HG02840 (cell line): Measurements from ENCODE around the gene TXNDC16.
"Not testable (repeated sequence)": the region's sequence is repeated elsewhere in the genome, so short reads cannot be mapped to it uniquely, and the experiment has no call there.

Experiments used
- ATAC-seq: cut with Tn5 transposase; IDR thresholded peaks from one replicate; pipeline ENCODE4 v1.9.1; 2021; ENCODE audit warnings: mild to moderate bottlenecking, moderate library complexity, moderate number of reproducible peaks; ENCODE audit not compliant: unreplicated experiment, low FRiP score

The TXNDC16 gene

GRCh38 chr14:52552063-52552988, at the start of gene TXNDC16, which contains the start of gene GPR137C:
TXNDC16 (minus strand) TSS chr14:52552505; CDS start chr14:52543557, 8,948 bp downstream.
GPR137C (plus strand) TSS chr14:52552836; CDS start chr14:52553148, 312 bp downstream.
- peak; percentile 96 for ATAC-seq

DNA sequence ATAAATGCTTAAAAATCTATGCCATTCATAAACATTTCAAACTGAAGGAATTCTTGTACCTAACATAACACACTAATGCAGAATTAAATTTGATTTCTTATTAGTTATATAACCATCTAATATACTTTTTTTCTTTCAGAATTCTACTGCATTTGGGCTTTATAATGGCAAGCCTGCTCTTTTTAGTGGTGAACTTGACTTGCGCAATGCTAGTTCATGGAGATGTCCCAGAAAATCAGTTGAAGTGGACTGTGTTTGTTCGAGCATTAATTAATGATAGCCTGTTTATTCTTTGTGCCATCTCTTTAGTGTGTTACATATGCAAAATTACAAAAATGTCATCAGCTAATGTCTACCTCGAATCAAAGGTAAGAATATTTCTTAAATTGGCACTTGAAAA, 47.7 kb upstream of the TXNDC16 start:
- ATAC-seq: no peak

DNA sequence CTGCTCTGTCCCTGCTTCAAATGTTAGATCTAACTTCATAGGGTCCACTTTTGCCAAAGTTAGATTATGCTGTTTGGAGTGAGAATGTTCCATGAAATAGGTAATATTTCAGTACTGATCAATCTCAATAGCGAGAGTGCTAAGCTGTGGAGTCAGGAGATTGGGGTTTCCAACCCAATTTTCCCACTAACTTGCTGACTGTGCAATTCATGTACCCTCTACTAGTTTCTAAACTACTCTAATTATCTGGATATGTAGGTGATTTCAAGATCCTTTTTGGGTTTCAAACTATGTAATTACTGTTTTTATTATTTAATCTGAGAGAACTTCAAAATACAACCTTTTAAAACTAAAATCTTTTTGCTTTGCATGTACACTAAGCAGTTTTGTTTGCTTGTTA, 46.3 kb upstream of the TXNDC16 start:
- ATAC-seq: no peak

- ATAC-seq: no peak
Observed at GRCh38 chr14:52596861-52597260, 44.6 kb upstream of the TXNDC16 start.

DNA sequence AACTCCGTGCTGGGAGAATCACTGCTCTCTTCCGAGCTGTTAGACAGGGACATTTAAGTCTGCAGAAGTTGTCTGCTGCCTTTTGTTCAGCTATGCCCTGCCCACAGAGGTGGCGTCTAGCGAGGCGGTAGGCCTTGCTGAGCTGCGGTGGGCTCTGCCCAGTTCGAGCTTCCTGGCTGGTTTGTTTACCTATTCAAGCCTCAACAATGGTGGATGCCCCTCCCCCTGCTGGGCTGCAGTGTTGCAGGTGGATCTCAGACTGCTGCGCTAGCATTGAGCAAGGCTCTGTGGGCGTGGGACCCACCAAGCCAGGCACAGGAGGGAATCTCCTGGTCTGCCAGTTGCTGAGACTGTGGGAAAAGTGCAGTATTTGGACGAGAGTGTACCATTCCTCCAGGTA, 44.0 kb upstream of the TXNDC16 start:
- ATAC-seq: no peak

DNA sequence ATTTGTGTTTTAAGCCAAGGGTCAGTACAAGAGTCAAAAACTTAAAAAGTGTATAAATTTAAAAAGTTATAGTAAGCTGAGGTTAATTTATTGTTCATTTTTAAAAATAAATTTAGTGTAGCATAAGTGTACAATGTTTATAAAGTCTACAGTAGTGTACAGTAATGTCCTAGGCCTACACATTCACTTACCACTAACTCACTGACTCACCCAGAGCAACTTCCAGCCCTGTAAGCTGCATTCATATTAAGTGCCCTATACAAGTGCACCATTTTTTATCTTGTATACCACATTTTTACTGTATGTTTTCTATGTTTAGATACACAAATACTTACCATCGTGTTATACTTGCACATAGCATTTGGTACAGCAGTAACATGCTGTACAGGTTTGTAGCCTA, 38.0 kb upstream of the TXNDC16 start:
- ATAC-seq: no peak

DNA sequence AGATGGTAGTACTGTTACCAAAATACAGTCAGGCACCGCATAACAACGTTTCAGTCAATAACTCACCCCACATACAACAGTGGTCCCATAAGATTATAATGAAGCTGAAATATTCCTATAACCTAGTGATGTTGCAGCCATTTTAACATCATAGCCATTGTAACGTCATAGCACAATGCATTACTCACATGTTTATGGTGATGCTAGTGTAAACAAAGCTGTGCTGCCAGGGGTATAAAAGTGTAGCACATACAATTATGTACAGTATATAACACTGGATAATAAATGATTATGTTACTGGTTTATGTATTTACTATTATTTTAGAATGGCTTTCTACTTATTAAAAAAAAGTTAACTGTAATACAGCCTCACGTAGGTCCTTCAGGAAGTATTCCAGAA, 37.3 kb upstream of the TXNDC16 start:
- ATAC-seq: no peak

DNA sequence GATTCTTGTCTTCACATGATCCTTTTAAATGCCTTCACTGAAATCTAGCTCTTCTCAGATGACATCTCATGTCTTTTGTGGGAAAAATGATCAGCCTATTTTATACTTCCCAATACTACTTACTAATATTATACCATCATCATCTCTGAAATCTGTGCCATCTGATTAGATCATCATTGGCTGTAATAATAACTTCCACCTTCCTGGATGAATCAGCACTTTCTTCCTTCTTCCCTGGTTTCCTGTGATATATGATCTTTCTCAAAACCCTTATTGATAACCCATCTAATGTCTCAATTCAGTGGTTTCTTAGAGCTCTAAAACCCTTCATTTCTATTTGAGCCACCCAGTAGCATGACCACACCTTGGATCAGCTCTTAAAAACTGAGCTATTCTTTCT, 31.2 kb upstream of the TXNDC16 start:
- no peak for ATAC-seq

GRCh38 chr14:52575858-52576257, 23.6 kb upstream of the TXNDC16 start:
- ATAC-seq: no peak

DNA sequence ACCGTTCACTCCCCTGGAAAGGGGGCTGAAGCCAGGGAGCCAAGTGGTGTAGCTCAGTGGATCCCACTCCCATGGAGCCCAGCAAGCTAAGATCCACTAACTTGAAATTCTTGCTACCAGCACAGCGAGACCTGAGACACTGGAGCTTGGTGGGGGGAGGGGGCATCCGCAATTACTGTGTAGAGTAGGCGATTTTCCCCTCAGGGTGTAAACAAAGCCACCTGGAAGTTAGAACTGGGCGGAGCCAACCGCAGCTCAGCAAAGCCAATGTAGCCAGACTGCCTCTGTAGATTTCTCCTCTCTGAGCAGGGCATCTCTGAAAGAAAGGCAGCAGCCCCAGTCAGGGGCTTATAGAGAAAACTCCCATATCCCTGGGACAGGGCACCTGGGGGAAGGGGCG, 16.1 kb upstream of the TXNDC16 start:
- not testable (repeated sequence) for ATAC-seq

DNA sequence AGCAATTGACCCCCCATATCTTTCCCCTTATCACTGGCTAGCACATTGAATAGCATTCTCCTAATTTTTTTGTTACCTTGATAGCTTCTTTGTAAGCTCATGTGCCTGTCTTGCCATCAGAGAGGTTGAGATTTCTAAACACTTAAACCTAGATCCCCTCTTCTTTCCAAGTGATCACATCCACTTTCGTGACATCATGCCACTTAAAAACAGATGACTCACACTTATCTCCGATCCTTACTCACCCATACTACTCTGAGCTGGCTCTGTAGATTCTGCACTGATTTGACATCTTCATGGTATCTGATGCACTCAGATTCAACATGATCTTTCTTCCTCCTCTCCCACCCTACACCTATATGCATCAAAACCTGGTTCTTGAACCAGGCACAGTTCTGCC, 10.8 kb upstream of the TXNDC16 start:
- no peak for ATAC-seq

DNA sequence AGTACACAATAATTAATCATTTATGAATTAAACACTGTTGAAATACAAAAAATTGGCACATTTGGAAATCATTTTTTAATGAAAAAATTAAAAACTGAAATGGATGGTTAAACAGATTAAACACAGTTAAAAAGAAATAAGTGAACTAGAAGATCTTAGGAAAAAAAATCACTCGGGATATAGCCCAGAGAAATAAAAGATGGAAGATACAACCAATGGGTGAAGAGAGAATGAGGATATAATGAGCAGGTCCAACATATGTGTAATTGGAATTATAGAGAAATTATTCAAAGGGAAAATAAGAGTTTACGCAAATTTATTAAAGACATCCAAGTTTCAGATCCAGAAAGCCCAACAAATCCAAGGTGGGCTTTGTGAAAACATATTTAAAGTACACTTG, 6.4 kb upstream of the TXNDC16 start:
- no peak for ATAC-seq

- ATAC-seq: no peak
Observed at GRCh38 chr14:52553671-52554575, 1.6 kb upstream of the TXNDC16 start.

GRCh38 chr14:52553002-52553670, 831 bp upstream of the TXNDC16 start:
- peak; percentile 20 for ATAC-seq

DNA sequence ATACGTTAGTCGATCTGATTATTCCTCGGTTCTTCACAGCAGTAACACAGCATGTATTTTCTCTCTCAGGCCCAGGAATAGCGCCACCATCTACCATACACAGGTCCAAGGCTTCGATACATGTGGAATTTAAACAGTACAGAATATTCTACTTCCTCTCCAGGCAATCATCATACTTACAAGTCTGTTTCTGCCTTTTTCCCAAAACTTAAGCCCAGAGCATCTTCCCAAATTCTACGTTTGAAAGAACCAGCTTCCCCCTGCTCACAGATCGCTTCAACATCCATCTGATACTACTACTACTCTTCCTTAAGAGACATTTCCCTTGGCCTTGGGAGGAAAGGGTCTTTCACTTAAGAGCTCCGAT, 626 bp downstream of the TXNDC16 start:
- ATAC-seq: no peak

DNA sequence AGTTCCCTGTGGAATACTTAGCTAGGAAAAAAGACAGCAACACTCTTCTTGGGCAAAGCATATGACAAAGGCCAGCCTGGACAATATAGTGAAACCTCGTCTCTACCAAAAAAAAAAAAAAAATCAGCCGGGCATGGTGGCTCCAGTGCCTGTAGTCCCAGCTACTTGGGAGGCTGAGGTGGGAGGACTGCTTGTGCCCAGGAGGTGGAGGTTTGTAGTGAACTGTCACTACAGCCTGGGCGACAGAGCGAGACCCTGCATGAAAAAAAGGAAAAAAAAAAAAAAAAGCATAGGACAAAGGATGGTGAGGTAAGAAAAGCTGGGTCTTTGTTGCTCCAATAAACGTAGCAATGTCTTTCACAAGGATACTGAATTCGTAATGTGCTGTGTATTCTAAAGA, 1.1 kb downstream of the TXNDC16 start:
- no peak for ATAC-seq

- no peak for ATAC-seq
Observed at GRCh38 chr14:52550661-52551060, 1.6 kb downstream of the TXNDC16 start.

DNA sequence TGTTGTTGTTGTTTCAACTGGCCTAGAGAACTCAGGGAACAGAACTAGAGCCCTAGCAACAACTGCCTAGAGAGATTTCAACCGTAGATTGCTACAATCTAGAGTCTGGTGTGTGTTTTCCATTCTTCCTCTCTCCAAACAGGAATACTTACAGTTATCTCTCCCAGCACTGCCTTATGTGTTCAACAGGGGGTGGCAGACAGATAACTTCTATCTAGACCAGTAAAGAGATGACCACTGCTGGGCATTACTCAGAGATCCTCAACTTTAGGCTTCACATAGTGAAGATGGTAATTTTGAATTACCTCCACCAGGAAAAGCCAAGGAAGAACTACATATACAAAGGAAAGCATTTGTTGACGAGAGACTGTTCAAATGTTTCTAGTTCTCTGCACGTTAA, 4.8 kb downstream of the TXNDC16 start:
- ATAC-seq: no peak

DNA sequence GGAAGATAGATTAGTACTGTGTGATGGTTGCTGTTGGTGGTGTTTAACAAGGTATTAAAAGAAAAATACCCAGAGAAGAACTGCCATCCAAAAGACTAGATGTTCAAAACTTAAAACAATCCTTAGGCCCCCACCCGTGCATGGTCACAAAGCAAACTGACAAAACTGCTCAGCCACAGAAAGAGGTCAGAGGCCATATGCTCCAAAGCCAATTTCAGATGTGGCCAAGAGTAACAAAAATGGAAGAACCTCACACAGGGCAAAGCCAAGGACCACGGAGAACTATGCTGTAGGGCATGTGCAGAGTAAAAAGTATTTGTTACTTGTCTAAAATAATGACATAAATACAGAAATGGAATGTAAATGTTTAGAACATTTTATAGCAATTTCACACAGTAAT, 5.3 kb downstream of the TXNDC16 start:
- no peak for ATAC-seq

DNA sequence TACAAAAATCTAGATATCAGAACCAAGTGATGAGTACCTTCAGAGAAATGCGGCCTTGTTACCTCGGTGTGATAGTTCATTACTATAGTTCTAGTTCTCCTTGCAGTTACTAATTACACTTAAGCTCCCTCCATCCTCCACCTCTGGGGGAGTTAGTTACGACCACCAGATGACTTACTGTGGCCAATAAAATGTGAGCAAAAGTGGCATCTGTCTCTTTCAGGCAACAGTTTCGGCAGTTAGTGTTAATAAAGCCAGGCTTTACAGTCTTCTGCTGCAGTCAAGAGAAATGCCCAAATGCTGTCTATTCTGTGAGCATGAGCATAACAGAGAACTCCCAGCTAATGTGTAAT, 6.0 kb downstream of the TXNDC16 start:
- ATAC-seq: no peak
